ENCODE results near the gene TJP2. TPM values are rescaled to one million over a fixed set of nuclear protein-coding genes. Genes with fewer than 3 reads are reported as not detected.

Gene TJP2
- total and polyA plus RNA-seq, 10 of the 15 experiments (the other 5 are each of a cell fraction or from before 2014, with no cell fraction given): 6.4 to 59.9 (median 29.7) TPM

DNA sequence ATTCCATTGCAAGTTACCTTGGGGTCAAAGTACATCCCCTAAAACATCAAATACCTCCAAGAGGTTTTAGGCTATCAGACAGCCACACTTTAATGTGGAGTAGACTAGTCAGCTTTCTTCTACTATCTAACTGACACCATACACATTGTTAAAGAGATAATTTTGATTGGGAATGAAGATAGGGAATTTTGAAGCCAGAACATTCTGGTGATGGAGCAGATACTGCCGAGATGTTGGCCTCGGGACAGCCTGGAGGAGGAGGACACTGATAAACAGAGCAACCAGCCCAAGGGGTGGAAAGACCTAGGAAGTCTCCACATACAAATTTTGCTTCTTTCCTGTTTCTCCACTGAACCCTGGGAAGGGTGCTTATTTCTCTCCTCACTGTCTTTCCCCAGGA lies 14.9 kb downstream of the TJP2 start:
- no TSS peak for BruUV-seq (replicated peaks)
- RAD21 ChIA-PET (ENCODE audit: unreplicated experiment): interaction anchor here (0.6 to 2.1 kb wide), 3 partner anchors 10 to 42 kb away, joined by 3 to 7 read pairs (median 3); no protein-coding TSS in a partner anchor
- POLR2A ChIA-PET: interaction anchor here (0.6 to 1.6 kb wide), 2 partner anchors 10 to 14 kb away, joined by 3 to 4 read pairs; no protein-coding TSS in a partner anchor
- TF ChIP-seq CHD1 (IDR thresholded peaks at IDR 0.05; ENCODE audit: low read depth, low read length): no peak
- TF ChIP-seq, protein P1, sequence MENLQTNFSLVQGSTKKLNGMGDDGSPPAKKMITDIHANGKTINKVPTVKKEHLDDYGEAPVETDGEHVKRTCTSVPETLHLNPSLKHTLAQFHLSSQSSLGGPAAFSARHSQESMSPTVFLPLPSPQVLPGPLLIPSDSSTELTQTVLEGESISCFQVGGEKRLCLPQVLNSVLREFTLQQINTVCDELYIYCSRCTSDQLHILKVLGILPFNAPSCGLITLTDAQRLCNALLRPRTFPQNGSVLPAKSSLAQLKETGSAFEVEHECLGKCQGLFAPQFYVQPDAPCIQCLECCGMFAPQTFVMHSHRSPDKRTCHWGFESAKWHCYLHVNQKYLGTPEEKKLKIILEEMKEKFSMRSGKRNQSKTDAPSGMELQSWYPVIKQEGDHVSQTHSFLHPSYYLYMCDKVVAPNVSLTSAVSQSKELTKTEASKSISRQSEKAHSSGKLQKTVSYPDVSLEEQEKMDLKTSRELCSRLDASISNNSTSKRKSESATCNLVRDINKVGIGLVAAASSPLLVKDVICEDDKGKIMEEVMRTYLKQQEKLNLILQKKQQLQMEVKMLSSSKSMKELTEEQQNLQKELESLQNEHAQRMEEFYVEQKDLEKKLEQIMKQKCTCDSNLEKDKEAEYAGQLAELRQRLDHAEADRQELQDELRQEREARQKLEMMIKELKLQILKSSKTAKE (IDR thresholded peaks at IDR 0.05; ENCODE audit: low read depth, poor library complexity, severe bottlenecking): no peak
- TF ChIP-seq ZBED1 (IDR thresholded peaks at IDR 0.05; ENCODE audit: borderline replicate concordance): no peak
- no peak for TF ChIP-seq HDAC2 (IDR thresholded peaks at IDR 0.05)
- TF ChIP-seq, protein P2, sequence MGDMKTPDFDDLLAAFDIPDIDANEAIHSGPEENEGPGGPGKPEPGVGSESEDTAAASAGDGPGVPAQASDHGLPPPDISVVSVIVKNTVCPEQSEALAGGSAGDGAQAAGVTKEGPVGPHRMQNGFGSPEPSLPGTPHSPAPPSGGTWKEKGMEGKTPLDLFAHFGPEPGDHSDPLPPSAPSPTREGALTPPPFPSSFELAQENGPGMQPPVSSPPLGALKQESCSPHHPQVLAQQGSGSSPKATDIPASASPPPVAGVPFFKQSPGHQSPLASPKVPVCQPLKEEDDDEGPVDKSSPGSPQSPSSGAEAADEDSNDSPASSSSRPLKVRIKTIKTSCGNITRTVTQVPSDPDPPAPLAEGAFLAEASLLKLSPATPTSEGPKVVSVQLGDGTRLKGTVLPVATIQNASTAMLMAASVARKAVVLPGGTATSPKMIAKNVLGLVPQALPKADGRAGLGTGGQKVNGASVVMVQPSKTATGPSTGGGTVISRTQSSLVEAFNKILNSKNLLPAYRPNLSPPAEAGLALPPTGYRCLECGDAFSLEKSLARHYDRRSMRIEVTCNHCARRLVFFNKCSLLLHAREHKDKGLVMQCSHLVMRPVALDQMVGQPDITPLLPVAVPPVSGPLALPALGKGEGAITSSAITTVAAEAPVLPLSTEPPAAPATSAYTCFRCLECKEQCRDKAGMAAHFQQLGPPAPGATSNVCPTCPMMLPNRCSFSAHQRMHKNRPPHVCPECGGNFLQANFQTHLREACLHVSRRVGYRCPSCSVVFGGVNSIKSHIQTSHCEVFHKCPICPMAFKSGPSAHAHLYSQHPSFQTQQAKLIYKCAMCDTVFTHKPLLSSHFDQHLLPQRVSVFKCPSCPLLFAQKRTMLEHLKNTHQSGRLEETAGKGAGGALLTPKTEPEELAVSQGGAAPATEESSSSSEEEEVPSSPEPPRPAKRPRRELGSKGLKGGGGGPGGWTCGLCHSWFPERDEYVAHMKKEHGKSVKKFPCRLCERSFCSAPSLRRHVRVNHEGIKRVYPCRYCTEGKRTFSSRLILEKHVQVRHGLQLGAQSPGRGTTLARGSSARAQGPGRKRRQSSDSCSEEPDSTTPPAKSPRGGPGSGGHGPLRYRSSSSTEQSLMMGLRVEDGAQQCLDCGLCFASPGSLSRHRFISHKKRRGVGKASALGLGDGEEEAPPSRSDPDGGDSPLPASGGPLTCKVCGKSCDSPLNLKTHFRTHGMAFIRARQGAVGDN (IDR thresholded peaks at IDR 0.05): no peak
- TF ChIP-seq, protein P3, sequence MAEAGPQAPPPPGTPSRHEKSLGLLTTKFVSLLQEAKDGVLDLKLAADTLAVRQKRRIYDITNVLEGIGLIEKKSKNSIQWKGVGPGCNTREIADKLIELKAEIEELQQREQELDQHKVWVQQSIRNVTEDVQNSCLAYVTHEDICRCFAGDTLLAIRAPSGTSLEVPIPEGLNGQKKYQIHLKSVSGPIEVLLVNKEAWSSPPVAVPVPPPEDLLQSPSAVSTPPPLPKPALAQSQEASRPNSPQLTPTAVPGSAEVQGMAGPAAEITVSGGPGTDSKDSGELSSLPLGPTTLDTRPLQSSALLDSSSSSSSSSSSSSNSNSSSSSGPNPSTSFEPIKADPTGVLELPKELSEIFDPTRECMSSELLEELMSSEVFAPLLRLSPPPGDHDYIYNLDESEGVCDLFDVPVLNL (IDR thresholded peaks at IDR 0.05; ENCODE audit: low read depth, low read length): no peak
- TF ChIP-seq TBL1XR1 (IDR thresholded peaks at IDR 0.05; ENCODE audit: low read depth, low read length): no peak
- no peak for TF ChIP-seq NFXL1 (IDR thresholded peaks at IDR 0.05; ENCODE audit: borderline replicate concordance)
- TF ChIP-seq PAX8 (IDR thresholded peaks at IDR 0.05): no peak
- TF ChIP-seq EED (IDR thresholded peaks at IDR 0.05; ENCODE audit: low read depth): no peak
- TF ChIP-seq RELA (IDR thresholded peaks at IDR 0.05; ENCODE audit: borderline replicate concordance, partially characterized antibody): no peak
- no peak for TF ChIP-seq ATF7 (IDR thresholded peaks at IDR 0.05; ENCODE audit: low read depth)
- no peak for TF ChIP-seq ZNF622 (IDR thresholded peaks at IDR 0.05)
- TF ChIP-seq TCF3 (IDR thresholded peaks at IDR 0.05; ENCODE audit: borderline replicate concordance, insufficient read depth, low read depth, low read length): no peak
- Histone ChIP-seq H3K27ac (ENCODE audit: control insufficient read depth, insufficient read depth) (no peak overlapping the region), H3K36me3 (ENCODE audit: control insufficient read depth in 2 of 2, insufficient read depth in 2 of 2, low read length in 1 of 2) (no peaks in the 10 kb centered on the region; a peak in 1 of 4 replicates), H3K4me2 (ENCODE audit: control insufficient read depth, insufficient read depth) (no peak overlapping the region), H3K4me3 (no peak overlapping the region), H4K20me1 (ENCODE audit: control insufficient read depth, insufficient read depth) (peaks cover 3% of the 10 kb centered on the region; the same call in 1 of the 2 replicates), H3K9ac (ENCODE audit: control insufficient read depth, insufficient read depth, low read length) (no peak overlapping the region), H3K9me3 (replicated peaks; ENCODE audit: control insufficient read depth, insufficient read depth, low read length) (no peaks in the 10 kb centered on the region), H3K4me1 (ENCODE audit: control insufficient read depth, insufficient read depth, low read length) (peaks cover 18% of the 10 kb centered on the region), H2AFZ (ENCODE audit: control insufficient read depth, low read depth, low read length) (no peak overlapping the region), H3K79me2 (ENCODE audit: control insufficient read depth, insufficient read depth, low read length) (peaks cover 25% of the 10 kb centered on the region), H3K27me3 (replicated peaks in 1 of 2; ENCODE audit: control insufficient read depth in 2 of 2, insufficient read depth in 2 of 2, low read length in 1 of 2) (no peaks in the 10 kb centered on the region)
- CTCF ChIA-PET: interaction anchor here (5.8 kb wide), 1 partner anchor 134 kb away, joined by 34 read pairs; no protein-coding TSS in a partner anchor
- in situ Hi-C loops (cut with MboI) (no loop called here), intact Hi-C loops (cut with micrococcal nuclease; ENCODE audit: unreplicated experiment) (no loop called here)
- SMC1A ChIA-PET (ENCODE audit: uncharacterized antibody, unreplicated experiment): interaction anchor here (3.8 kb wide), 1 partner anchor 11 kb away, joined by 22 read pairs; no protein-coding TSS in a partner anchor
- 100% methylated on average over 2 of the region's 2 CpGs for WGBS (ENCODE audit: insufficient coverage, insufficient replicate concordance, low lambda C conversion rate, missing lambda C conversion rate)
- DNase-seq (ENCODE audit: low read depth, low spot score) (no peak), ATAC-seq (no peak), FAIRE-seq (no peak)

Measured in GM12878 (cell line).